ENCODE results near the gene RBPJ.
"Not testable (repeated sequence)": the region's sequence is repeated elsewhere in the genome, so short reads cannot be mapped to it uniquely, and the experiment has no call there.

RBPJ gene

DNA sequence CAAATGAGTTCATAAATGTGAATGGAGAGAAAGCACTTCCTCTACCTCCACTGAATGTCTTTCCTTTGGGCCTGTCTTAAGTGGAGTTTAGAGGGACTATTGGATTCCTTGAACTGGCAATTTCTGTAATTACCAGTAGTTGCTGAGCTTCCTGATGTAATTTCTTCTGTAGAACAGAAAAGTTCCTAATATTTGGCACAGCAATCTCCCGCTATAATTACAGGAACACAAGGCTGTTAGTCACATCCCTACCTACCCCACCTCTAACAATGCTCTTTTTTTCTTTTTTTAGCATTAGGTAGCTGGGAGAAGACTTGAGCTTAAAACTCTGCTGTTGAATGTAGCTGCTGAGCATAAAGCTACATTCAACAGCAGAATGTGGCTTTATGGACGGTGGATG lies 24.8 kb upstream of the RBPJ start:
- TF ChIP-seq POLR2A (IDR thresholded peaks at IDR 0.05; ENCODE audit: low read depth, low read length) = no peak
- no peak for DNase-seq (ENCODE audit: insufficient read length, low spot score)
- FAIRE-seq = no peak

DNA sequence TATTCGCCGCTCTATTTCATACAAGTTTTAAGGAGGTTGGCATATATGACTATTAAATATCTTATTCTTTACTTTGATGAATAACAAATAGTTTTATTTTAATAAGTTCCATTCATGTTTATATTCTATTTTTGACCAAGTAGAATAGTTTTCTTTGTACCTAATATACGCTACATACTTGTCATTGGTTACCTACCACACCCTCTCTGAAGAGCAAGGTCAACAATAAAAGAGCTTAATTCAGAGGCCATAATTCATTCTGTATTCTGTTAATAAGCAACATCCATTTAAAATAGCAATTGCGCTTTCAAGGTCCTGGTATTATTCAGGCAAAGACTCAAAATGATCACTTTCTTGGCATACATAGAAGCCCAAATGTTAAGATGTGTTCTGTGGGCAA lies 24.3 kb upstream of the RBPJ start:
- FAIRE-seq (no peak), DNase-seq (ENCODE audit: insufficient read length, low spot score) (no peak)
- TF ChIP-seq POLR2A (IDR thresholded peaks at IDR 0.05; ENCODE audit: low read depth, low read length) = no peak

- FAIRE-seq (no peak), DNase-seq (ENCODE audit: insufficient read length, low spot score) (no peak)
- no peak for TF ChIP-seq POLR2A (IDR thresholded peaks at IDR 0.05; ENCODE audit: low read depth, low read length)
Observed at GRCh38 chr4:26297219-26297618, 23.6 kb upstream of the RBPJ start.

DNA sequence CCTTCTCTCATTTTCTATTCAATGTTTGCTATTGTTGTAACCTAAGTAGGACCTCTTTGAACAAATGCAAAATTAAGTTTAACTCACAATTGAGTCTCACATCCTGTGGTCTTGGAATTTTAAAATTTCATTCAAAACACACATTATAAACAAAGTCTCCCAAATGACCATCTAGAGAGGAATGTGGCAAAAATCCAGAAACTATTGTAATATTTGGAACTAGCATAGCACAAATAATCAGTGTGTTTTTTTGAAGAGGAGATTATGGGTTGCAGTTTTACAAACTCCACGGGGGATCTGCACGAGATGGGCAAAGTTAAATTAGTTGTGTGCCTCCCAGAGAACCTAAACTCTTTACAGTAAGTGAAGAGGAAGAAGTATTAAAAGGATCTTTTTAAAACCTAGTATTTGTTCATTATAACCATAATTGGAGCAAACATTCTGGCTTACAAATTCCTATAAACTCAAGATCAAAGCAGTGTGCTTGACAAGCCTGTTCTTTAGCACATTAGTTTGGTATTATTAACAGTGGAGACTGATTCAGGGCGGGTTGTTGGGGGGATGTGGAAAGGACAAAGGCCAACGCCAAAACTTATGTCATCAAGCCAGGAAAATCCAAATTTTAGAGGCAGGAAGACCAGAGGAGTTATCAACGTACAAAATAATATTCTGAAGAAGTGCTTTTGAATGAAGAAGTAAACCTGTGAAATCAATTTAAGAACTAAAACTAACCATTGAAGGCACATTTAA lies 22.4 kb upstream of the RBPJ start:
- no peak for FAIRE-seq
- no peak for DNase-seq (ENCODE audit: insufficient read length, low spot score)
- no peak for TF ChIP-seq POLR2A (IDR thresholded peaks at IDR 0.05; ENCODE audit: low read depth, low read length)

DNA sequence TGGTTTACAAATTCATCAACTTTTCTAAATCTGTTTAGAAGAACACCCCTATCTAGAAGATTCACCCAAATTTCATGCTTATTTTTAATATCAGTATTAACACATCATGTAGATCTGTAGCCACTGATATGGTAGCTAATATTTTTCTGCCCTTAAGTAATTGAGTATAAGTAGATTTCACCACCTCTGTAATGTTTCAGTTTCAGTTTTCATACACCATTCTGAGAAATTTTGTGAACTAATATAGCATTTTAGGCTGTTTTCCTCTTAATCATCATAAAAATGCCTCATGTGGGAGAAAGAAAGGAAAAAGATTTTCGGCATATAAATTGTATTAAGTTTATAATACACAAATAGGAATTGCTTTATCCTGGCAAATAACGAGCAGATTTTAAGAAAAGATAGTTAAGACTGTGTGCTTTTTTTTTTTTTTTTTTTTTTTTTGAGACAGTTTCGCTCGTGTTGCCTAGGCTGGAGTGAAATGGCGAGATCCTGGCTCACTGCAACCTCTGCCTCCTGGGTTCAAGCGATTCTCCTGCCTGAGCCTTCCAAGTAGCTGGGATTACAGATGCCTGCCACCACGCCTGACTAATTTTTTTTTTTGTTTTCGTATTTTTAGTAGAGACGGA lies 21.4 kb upstream of the RBPJ start:
- TF ChIP-seq POLR2A (IDR thresholded peaks at IDR 0.05; ENCODE audit: low read depth, low read length) = no peak
- FAIRE-seq (no peak), DNase-seq (ENCODE audit: insufficient read length, low spot score) (no peak)

DNA sequence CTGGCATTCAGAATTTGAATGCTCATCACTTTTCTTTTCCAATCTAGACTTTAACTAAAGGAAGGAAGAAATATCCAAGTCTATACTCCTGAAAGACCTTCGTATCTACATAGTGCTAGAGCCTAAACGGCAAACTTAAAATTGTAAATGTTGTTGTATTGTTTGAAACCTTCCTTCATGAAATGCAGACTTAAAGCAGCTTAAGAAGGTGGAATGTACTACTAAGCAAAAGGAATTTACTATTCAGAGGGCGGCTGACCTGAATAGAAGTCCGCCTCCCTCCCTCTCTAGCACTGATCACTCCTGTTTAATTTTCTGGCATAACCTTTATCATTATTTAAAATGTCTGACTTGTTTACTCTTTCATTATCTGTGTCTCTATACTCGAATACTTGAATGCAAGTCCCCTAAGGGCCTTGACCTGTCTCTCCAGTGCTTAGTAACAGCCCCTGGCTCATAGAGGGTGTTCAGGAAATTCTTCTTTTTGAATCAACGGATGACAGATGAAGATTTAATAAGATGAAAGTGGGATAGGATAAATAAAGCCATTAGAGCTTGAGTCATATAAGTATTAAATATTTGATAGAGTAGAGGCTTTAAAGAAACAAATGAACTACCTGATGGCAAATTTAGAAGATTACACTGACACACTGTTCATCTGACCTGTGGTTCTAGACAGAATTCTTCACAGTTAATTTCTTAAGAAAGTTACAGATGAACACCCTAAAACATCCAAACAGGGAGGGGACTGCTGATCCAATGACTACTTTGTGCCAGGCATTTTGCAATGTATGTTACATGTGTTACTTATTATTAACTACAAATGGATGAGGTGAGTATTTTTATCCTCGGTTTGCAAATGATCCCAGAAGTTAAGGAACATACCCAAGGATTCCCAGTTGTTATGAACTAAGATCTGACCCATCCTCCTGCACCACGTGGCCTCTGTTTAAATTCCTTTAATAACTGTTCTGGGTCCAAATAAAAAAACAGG lies 20.2 kb upstream of the RBPJ start:
- no peak for FAIRE-seq
- no peak for DNase-seq (ENCODE audit: insufficient read length, low spot score)
- TF ChIP-seq POLR2A (IDR thresholded peaks at IDR 0.05; ENCODE audit: low read depth, low read length) = no peak

DNA sequence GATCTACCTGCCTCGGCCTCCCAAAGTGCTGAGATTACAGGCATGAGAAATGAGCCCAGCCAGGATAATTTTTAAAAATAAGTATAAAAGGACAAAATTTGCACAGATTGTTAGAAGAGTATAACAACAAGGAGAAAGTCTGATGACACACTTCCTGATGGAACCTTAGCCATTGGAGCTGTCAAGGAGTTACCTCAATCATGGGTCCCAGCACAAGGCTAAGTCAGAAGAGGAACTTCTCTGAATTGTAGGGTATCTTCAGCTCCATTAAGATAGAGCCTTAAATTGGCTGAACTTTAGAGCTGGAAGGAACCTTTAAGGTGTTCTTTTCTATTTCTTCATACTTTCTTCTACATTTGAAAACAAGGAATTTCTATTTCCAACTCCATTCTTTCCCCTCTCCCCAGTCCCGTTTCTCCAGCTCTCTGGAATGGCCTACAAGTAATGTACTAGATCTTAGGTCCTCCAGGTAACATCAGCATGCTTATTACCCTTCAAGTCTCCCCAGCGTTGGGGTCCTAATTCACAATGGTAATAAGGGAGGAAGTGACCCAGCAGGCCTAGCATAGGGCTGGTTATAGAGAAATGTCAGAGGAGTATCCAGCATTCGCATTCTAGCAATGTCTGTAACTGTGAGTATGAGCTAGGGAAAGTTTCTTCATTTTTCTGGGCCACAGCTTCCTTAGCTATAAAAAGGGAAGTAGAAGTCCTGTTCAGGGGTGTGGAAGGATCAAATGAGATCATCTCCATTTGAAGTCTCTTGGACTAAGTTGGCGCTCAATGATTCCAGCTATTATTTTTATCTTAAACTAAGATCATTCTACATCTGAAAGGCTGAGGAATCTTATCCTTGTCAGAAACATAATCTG lies 18.5 kb upstream of the RBPJ start:
- no peak for TF ChIP-seq POLR2A (IDR thresholded peaks at IDR 0.05; ENCODE audit: low read depth, low read length)
- FAIRE-seq (no peak), DNase-seq (ENCODE audit: insufficient read length, low spot score) (no peak)

DNA sequence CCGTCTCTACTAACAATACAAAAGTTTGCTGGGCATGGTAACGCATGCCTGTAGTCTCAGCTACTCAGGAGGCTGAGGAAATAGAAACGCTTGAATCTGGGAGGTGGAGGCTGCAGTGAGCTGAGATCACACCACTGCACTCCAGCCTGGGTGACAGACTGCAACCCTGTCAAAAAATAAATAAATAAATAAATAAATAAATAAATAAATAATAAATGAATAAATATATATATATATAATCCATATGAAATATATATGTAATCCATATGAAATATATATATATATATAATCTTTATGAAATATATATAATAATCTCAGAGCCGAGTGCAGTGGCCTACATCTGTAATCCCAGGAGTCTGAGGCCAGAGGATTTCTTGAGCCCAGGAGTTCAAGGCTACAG lies 17.8 kb upstream of the RBPJ start:
- TF ChIP-seq POLR2A (IDR thresholded peaks at IDR 0.05; ENCODE audit: low read depth, low read length) = no peak
- DNase-seq (ENCODE audit: insufficient read length, low spot score) = no peak
- FAIRE-seq = no peak

- TF ChIP-seq POLR2A (IDR thresholded peaks at IDR 0.05; ENCODE audit: low read depth, low read length) = no peak
- DNase-seq (ENCODE audit: insufficient read length, low spot score) (no peak), FAIRE-seq (no peak)
Observed at GRCh38 chr4:26307037-26307800, 13.6 kb upstream of the RBPJ start.

DNA sequence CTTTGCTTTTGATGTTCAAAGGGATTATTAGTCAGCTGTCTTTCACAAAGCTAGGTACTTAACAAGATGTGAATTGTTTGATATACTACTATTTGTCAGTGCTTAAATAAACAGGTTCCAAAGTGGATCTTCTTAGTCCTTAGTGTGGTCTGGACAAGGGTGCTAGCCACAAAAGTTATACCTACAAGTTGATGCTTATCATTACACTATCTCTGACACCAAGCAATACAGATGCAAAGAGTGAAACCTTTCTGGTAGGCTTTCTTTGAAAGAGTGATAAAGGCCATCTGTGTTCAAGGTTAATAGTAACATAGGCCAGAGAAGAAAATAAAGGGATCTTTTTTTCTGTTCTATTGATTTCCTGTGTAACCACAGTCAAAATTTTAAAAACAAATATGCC lies 12.2 kb upstream of the RBPJ start:
- FAIRE-seq (no peak), DNase-seq (ENCODE audit: insufficient read length, low spot score) (no peak)
- TF ChIP-seq POLR2A (IDR thresholded peaks at IDR 0.05; ENCODE audit: low read depth, low read length) = no peak

DNA sequence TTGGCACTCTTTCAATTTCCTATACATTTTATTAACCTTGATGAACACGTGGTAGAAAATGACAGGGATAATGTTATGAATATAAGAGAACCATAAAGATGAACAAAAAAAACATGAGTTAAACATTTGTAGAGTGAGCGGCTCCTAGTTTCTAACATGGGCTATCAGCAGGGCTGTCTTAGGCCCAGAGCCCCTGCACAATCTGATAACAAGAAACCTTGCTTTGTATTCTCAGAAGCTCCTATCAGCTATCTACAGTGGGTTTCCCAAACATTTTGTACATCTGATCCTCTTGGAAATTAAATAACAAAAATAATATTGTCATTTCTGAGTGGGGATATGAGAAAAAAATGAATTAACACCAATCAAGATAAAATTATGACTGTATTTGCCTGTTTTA lies 10.6 kb upstream of the RBPJ start:
- FAIRE-seq = no peak

GRCh38 chr4:26311633-26312032 lies 9.2 kb upstream of the RBPJ start:
- no peak for TF ChIP-seq POLR2A (IDR thresholded peaks at IDR 0.05; ENCODE audit: low read depth, low read length)
- DNase-seq (ENCODE audit: insufficient read length, low spot score) (no peak), FAIRE-seq (no peak)

More for the DNA sequence above, 10.6 kb upstream of the RBPJ start:
- DNase-seq (ENCODE audit: insufficient read length, low spot score) = no peak
- no peak for TF ChIP-seq POLR2A (IDR thresholded peaks at IDR 0.05; ENCODE audit: low read depth, low read length)

GRCh38 chr4:26315316-26315932 lies 5.4 kb upstream of the RBPJ start:
- DNase-seq (ENCODE audit: insufficient read length, low spot score); FAIRE-seq: not testable (repeated sequence)

Data from H54 (cell line).